CD4-positive, alpha-beta T cell treated with Interleukin-6 at 100 ng/mL for 8 hours (primary cell): ENCODE results near the gene USP35.

ENCODE experiments used
- DNase-seq: peaks from one replicate; pipeline ENCODE4 v3.0.0-alpha.2; 2020; ENCODE audit warnings: mixed read lengths, low spot score

USP35 gene

GRCh38 chr11:78237293-78238046, 48.8 kb downstream of the USP35 start:
- DNase-seq, result no peak

GRCh38 chr11:78239781-78240180, 51.1 kb downstream of the USP35 start:
- no peak for DNase-seq

GRCh38 chr11:78241475-78241874, 52.8 kb downstream of the USP35 start:
- no peak for DNase-seq

GRCh38 chr11:78244080-78244479, 55.4 kb downstream of the USP35 start:
- DNase-seq, result no peak

GRCh38 chr11:78244546-78245255, 56.0 kb downstream of the USP35 start:
- DNase-seq, result no peak

- no peak for DNase-seq
Observed at GRCh38 chr11:78248191-78248590, 59.5 kb downstream of the USP35 start.

GRCh38 chr11:78248903-78249302, 60.2 kb downstream of the USP35 start:
- no peak for DNase-seq

GRCh38 chr11:78250099-78250498, 61.4 kb downstream of the USP35 start:
- DNase-seq, result no peak

GRCh38 chr11:78251083-78251775, 62.5 kb downstream of the USP35 start:
- DNase-seq, result no peak

- no peak for DNase-seq
Observed at GRCh38 chr11:78253797-78254196, 65.1 kb downstream of the USP35 start.

GRCh38 chr11:78254268-78254667, 65.5 kb downstream of the USP35 start:
- no peak for DNase-seq

- DNase-seq, result no peak
Observed at GRCh38 chr11:78255919-78256318, 67.2 kb downstream of the USP35 start.

GRCh38 chr11:78256962-78257361, 68.2 kb downstream of the USP35 start:
- DNase-seq, result no peak

- DNase-seq, result no peak
Observed at GRCh38 chr11:78257654-78258053, 68.9 kb downstream of the USP35 start.

GRCh38 chr11:78259777-78260487, 71.2 kb downstream of the USP35 start:
- no peak for DNase-seq

GRCh38 chr11:78261367-78261766, 72.6 kb downstream of the USP35 start:
- DNase-seq, result no peak

- no peak for DNase-seq
Observed at GRCh38 chr11:78261828-78262227, 73.1 kb downstream of the USP35 start.

- no peak for DNase-seq
Observed at GRCh38 chr11:78262238-78262637, 73.5 kb downstream of the USP35 start.

- no peak for DNase-seq
Observed at GRCh38 chr11:78262691-78263090, 74.0 kb downstream of the USP35 start.
